NB4 (cell line): ENCODE measurements around the gene ADAMTS2.

Experiments
- DNase-seq: peaks from one replicate; pipeline ENCODE4 v3.0.0; 2010; ENCODE audit warnings: low read depth
- H3K4me3 ChIP-seq: one replicate; pipeline ENCODE4 v1.5.1; 2011; ENCODE audit warnings: mild to moderate bottlenecking, low read depth, low read length, moderate library complexity
- CTCF ChIP-seq: IDR thresholded peaks from one replicate; pipeline ENCODE4 v1.5.1; 2012; ENCODE audit warnings: low read depth, low read length
- MAX ChIP-seq: IDR thresholded peaks from 2 replicates; pipeline ENCODE4 v1.6.1; 2011; ENCODE audit warnings: low read depth, low read length
- MYC ChIP-seq: IDR thresholded peaks from 2 replicates; pipeline ENCODE4 v1.6.1; 2011; ENCODE audit warnings: low read depth, low read length
- POLR2A ChIP-seq: IDR thresholded peaks from 2 replicates; pipeline ENCODE4 v1.6.1; 2011; ENCODE audit warnings: mild to moderate bottlenecking; ENCODE audit not compliant: insufficient read length; ENCODE audit errors: extremely low read depth

The ADAMTS2 gene

GRCh38 chr5:179167871-179168451 lies 177.3 kb downstream of the ADAMTS2 start:
- H3K4me3 ChIP-seq, result no peak overlapping the region
- DNase-seq, result peak; percentile 74
- TF ChIP-seq CTCF (no peak), MYC (no peak), MAX (no peak), POLR2A (no peak)

GRCh38 chr5:179166886-179167841 lies 178.1 kb downstream of the ADAMTS2 start:
- no peak overlapping the region for H3K4me3 ChIP-seq
- DNase-seq, result peak; percentile 60
- TF ChIP-seq CTCF (peak; percentile 50), MAX (no peak)

GRCh38 chr5:179166171-179166885 lies 178.9 kb downstream of the ADAMTS2 start:
- no peak overlapping the region for H3K4me3 ChIP-seq
- DNase-seq, result no peak
- TF ChIP-seq CTCF (no peak), POLR2A (no peak), MYC (no peak), MAX (no peak)

GRCh38 chr5:179165421-179166170 lies 179.7 kb downstream of the ADAMTS2 start:
- DNase-seq, result no peak
- no peak overlapping the region for H3K4me3 ChIP-seq
- no peak for TF ChIP-seq POLR2A
- TF ChIP-seq MYC, result no peak
- no peak for TF ChIP-seq MAX
- no peak for TF ChIP-seq CTCF

GRCh38 chr5:179164331-179165311 lies 180.6 kb downstream of the ADAMTS2 start:
- TF ChIP-seq MAX, result no peak
- no peak for DNase-seq
- H3K4me3 ChIP-seq, result no peak overlapping the region
